Natural killer cell (primary cell): ENCODE measurements around the gene SCART1. TPM values are rescaled to one million over a fixed set of nuclear protein-coding genes. Genes with fewer than 3 reads are reported as not detected.

ENCODE experiments used
- ATAC-seq, 3 donors: fragments of 150-1000 bp in 2 of 3; fragments of 200-7000 bp in 1 of 3; cut with Tn5 transposase; 1 replicate in 1 of 3; 2 replicates in 2 of 3; pipeline ENCODE4 v1.10.0; 2021; ENCODE audit warnings: mild to moderate bottlenecking in 2 of 3, moderate library complexity in 2 of 3
- DNase-seq, 2 donors: peaks; one replicate each; pipeline versions ENCODE4 v3.0.0 to v3.0.0-alpha.2; 2013 to 2021; ENCODE audit warnings: mixed read lengths in 1 of 2
- H3K27ac ChIP-seq: one replicate; pipeline ENCODE4 v1.5.1; 2013; ENCODE audit warnings: mild to moderate bottlenecking, low read length
- H3K27me3 ChIP-seq: one replicate; pipeline ENCODE4 v1.6.1; 2013; ENCODE audit warnings: low read length; ENCODE audit not compliant: control insufficient read depth, insufficient read depth
- H3K36me3 ChIP-seq: one replicate; pipeline ENCODE4 v1.6.1; 2013; ENCODE audit warnings: low read length; ENCODE audit not compliant: control insufficient read depth, insufficient read depth
- H3K4me1 ChIP-seq: one replicate; pipeline ENCODE4 v1.6.1; 2013; ENCODE audit warnings: low read length; ENCODE audit not compliant: control insufficient read depth, insufficient read depth
- H3K4me3 ChIP-seq: one replicate; pipeline ENCODE4 v1.5.1; 2013; ENCODE audit warnings: low read length
- H3K9me3 ChIP-seq: one replicate; pipeline ENCODE4 v1.6.1; 2013; ENCODE audit warnings: low read length; ENCODE audit not compliant: control insufficient read depth, insufficient read depth
- H3K27ac Mint-ChIP-seq, 2 donors: one replicate each; pipeline ENCODE4 v1.8.0; 2022; ENCODE audit warnings: mild to moderate bottlenecking in 2 of 2, mixed read lengths in 2 of 2, moderate library complexity in 1 of 2
- H3K27me3 Mint-ChIP-seq, 2 donors: one replicate each; pipeline ENCODE4 v1.8.0; 2022; ENCODE audit warnings: low read depth in 2 of 2, mixed read lengths in 2 of 2
- H3K36me3 Mint-ChIP-seq: one replicate; pipeline ENCODE4 v1.8.0; 2022; ENCODE audit warnings: mixed read lengths
- H3K4me1 Mint-ChIP-seq, 2 donors: one replicate each; pipeline ENCODE4 v1.8.0; 2022; ENCODE audit warnings: mixed read lengths in 2 of 2
- H3K4me3 Mint-ChIP-seq: one replicate; pipeline ENCODE4 v1.8.0; 2022; ENCODE audit warnings: mild to moderate bottlenecking, moderate library complexity, mixed read lengths
- H3K9me3 Mint-ChIP-seq, 2 donors: one replicate each; pipeline ENCODE4 v1.8.0; 2022; ENCODE audit warnings: mixed read lengths in 2 of 2
- WGBS: methylation state at CpG from one replicate; pipeline ENCODE4 v1.1.7; 2013; ENCODE audit warnings: missing lambda C conversion rate; ENCODE audit not compliant: insufficient coverage; 5-methylcytosine and 5-hydroxymethylcytosine counted together
- intact Hi-C: fragments of 100-400 bp; cut with micrococcal nuclease; formaldehyde crosslinking; loops from one replicate; pipeline ENCODE4 v1.14.2; 2022
- total RNA-seq, 4 donors: library from RNA; stranded (reverse); fragments of 120-200 nt in 1 of 4; gene quantifications; one replicate each; pipeline versions ENCODE4 v1.2.3 to v1.2.4, GENCODE V29; 2013 to 2022
- TF ChIP-seq, protein P1 (sequence below): fragments of 200-600 bp; IDR thresholded peaks from one replicate; pipeline ENCODE4 v1.8.0; 2022; ENCODE audit warnings: antibody characterized with exemption

Gene SCART1
- total RNA-seq, 3 donors from 2014 or later (not counting 1 experiment from before 2014, with no cell fraction given), result 8.6 to 13.8 (median 9.9) TPM

GRCh38 chr10:133461027-133461426, 7.3 kb downstream of the SCART1 start:
- H3K27ac Mint-ChIP-seq, result no peak overlapping the region
- H3K4me1 ChIP-seq, result peaks cover 7% of the 10 kb centered on the region
- H3K36me3 ChIP-seq, result no peaks in the 10 kb centered on the region
- no peak overlapping the region for H3K27ac ChIP-seq
- no peaks in the 10 kb centered on the region for H3K27me3 ChIP-seq
- TF ChIP-seq, protein P1, sequence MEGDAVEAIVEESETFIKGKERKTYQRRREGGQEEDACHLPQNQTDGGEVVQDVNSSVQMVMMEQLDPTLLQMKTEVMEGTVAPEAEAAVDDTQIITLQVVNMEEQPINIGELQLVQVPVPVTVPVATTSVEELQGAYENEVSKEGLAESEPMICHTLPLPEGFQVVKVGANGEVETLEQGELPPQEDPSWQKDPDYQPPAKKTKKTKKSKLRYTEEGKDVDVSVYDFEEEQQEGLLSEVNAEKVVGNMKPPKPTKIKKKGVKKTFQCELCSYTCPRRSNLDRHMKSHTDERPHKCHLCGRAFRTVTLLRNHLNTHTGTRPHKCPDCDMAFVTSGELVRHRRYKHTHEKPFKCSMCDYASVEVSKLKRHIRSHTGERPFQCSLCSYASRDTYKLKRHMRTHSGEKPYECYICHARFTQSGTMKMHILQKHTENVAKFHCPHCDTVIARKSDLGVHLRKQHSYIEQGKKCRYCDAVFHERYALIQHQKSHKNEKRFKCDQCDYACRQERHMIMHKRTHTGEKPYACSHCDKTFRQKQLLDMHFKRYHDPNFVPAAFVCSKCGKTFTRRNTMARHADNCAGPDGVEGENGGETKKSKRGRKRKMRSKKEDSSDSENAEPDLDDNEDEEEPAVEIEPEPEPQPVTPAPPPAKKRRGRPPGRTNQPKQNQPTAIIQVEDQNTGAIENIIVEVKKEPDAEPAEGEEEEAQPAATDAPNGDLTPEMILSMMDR, result no peak
- no peaks in the 10 kb centered on the region for H3K9me3 Mint-ChIP-seq
- H3K36me3 Mint-ChIP-seq, result no peaks in the 10 kb centered on the region
- no peak overlapping the region for H3K4me3 Mint-ChIP-seq
- 92% methylated on average over 6 of the region's 7 CpGs for WGBS
- H3K27me3 Mint-ChIP-seq, result no peaks in the 10 kb centered on the region
- intact Hi-C loops, result no loop called here
- no peaks in the 10 kb centered on the region for H3K4me1 Mint-ChIP-seq
- no peak overlapping the region for H3K4me3 ChIP-seq
- no peaks in the 10 kb centered on the region for H3K9me3 ChIP-seq
- no peak for DNase-seq
- ATAC-seq, result no peak

DNA sequence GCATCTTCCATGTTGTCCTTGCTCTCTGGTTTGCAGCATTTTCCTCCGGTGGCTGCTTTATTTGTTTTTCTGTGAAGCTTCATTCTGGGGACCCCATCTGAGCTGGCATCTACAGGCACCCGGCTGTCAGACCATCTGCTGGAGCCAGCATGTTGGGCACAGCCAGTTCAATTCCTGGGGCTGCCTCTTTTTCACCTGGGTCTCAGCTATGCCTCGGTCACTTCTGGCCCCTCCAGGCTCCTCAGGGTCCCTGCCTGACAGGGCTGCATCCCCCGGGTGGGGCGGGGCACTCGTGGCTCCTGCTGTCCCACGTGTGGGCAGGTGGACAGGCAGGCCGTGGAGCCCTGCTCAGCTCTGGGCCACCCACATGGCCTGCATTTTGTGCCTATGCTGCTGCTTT, 8.1 kb downstream of the SCART1 start:
- no peak overlapping the region for H3K27ac Mint-ChIP-seq
- TF ChIP-seq, protein P1, result no peak
- no peaks in the 10 kb centered on the region for H3K27me3 ChIP-seq
- no peaks in the 10 kb centered on the region for H3K4me1 Mint-ChIP-seq
- no peak overlapping the region for H3K4me3 Mint-ChIP-seq
- no peak overlapping the region for H3K27ac ChIP-seq
- ATAC-seq (no peak), DNase-seq (no peak)
- no peaks in the 10 kb centered on the region for H3K9me3 Mint-ChIP-seq
- no peaks in the 10 kb centered on the region for H3K36me3 Mint-ChIP-seq
- H3K4me3 ChIP-seq, result no peak overlapping the region
- H3K36me3 ChIP-seq, result no peaks in the 10 kb centered on the region
- H3K4me1 ChIP-seq, result peaks cover 7% of the 10 kb centered on the region
- intact Hi-C loops, result no loop called here
- 74% methylated on average over 8 of the region's 8 CpGs for WGBS
- no peaks in the 10 kb centered on the region for H3K27me3 Mint-ChIP-seq
- H3K9me3 ChIP-seq, result no peaks in the 10 kb centered on the region

- 91% methylated on average over 10 of the region's 10 CpGs for WGBS
- DNase-seq, result no peak
- Histone ChIP-seq H3K4me3 (no peak overlapping the region), H3K4me1 (peaks cover 7% of the 10 kb centered on the region), H3K27me3 (no peaks in the 10 kb centered on the region), H3K36me3 (no peaks in the 10 kb centered on the region), H3K27ac (no peak overlapping the region), H3K9me3 (no peaks in the 10 kb centered on the region)
- ATAC-seq, result no peak
- TF ChIP-seq, protein P1, result no peak
- intact Hi-C loops, result no loop called here
- Mint-ChIP-seq H3K4me3 (no peak overlapping the region), H3K36me3 (no peaks in the 10 kb centered on the region), H3K9me3 (no peaks in the 10 kb centered on the region), H3K4me1 (no peaks in the 10 kb centered on the region), H3K27me3 (no peaks in the 10 kb centered on the region), H3K27ac (no peak overlapping the region)
Observed at GRCh38 chr10:133462512-133463305, 9.0 kb downstream of the SCART1 start.

DNA sequence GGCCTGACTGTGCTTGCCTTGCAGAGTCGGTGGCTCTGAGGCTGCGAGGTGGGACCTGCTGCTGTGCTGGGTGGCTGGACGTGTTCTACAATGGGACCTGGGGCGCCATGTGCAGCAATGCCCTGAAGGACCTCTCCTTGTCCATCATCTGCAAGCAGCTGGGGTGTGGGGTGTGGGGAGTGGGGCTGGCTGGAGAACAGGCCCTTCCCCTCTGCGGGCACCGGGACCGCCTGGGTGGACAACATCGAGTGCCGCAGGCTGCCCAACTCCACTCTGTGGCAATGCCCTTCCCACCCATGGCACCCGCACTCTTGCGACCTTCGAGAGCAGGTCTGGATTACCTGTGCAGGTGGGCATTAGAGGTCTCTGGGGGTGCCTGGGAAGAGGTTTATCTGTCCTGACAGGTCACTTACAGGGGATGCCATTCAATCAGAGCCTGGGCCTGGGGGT, 10.9 kb downstream of the SCART1 start:
- no peaks in the 10 kb centered on the region for H3K27me3 ChIP-seq
- WGBS, result 95% methylated on average over 12 of the region's 12 CpGs
- intact Hi-C loops, result no loop called here
- no peaks in the 10 kb centered on the region for H3K36me3 ChIP-seq
- Mint-ChIP-seq H3K4me3 (no peak overlapping the region), H3K9me3 (no peaks in the 10 kb centered on the region), H3K36me3 (no peaks in the 10 kb centered on the region), H3K27me3 (no peaks in the 10 kb centered on the region), H3K27ac (no peak overlapping the region), H3K4me1 (no peaks in the 10 kb centered on the region)
- TF ChIP-seq, protein P1, result no peak
- ATAC-seq (no peak), DNase-seq (no peak)
- no peak overlapping the region for H3K4me3 ChIP-seq
- no peaks in the 10 kb centered on the region for H3K4me1 ChIP-seq
- no peaks in the 10 kb centered on the region for H3K9me3 ChIP-seq
- no peak overlapping the region for H3K27ac ChIP-seq
